Right lung (tissue), 5 donors: ENCODE results near the gene MRGPRE. TPM values are rescaled to one million over a fixed set of nuclear protein-coding genes. Genes with fewer than 3 reads are reported as not detected.

ENCODE experiments used
- DNase-seq, 2 donors: peaks; one replicate each; pipeline ENCODE4 v3.0.0-alpha.2; 2013
- polyA plus RNA-seq, 5 donors: library from polyadenylated mRNA; unstranded; fragments of 120-200 nt; gene quantifications; one replicate each; pipeline versions ENCODE4 v1.2.1 to v1.2.3, GENCODE V29; 2013; ENCODE audit warnings: inconsistent platforms in 1 of 5, low replicate concordance in 1 of 5; ENCODE audit not compliant: insufficient read length in 5 of 5, insufficient read depth in 1 of 5

Gene MRGPRE
- polyA plus RNA-seq, 5 donors, result 0.17 TPM; not detected in 4

- DNase-seq, result no peak
Measured at GRCh38 chr11:3196161-3197043, 35.8 kb downstream of the MRGPRE start.

GRCh38 chr11:3195251-3196160, 36.7 kb downstream of the MRGPRE start:
- DNase-seq, result no peak

- DNase-seq, result no peak
Measured at GRCh38 chr11:3194016-3194816, 38.0 kb downstream of the MRGPRE start.

- DNase-seq, result no peak
Measured at GRCh38 chr11:3193373-3194015, 38.7 kb downstream of the MRGPRE start.

- DNase-seq, result no peak
Measured at GRCh38 chr11:3192511-3193372, 39.5 kb downstream of the MRGPRE start.

- no peak for DNase-seq
Measured at GRCh38 chr11:3191586-3192324, 40.5 kb downstream of the MRGPRE start.

GRCh38 chr11:3190600-3190999, 41.6 kb downstream of the MRGPRE start:
- no peak for DNase-seq

- no peak for DNase-seq
Measured at GRCh38 chr11:3189886-3190583, 42.2 kb downstream of the MRGPRE start.

GRCh38 chr11:3189196-3189843, 42.9 kb downstream of the MRGPRE start:
- DNase-seq, result no peak

- no peak for DNase-seq
Measured at GRCh38 chr11:3188496-3189195, 43.6 kb downstream of the MRGPRE start.

GRCh38 chr11:3186166-3186953, 45.9 kb downstream of the MRGPRE start:
- no peak for DNase-seq

- DNase-seq, result no peak
Measured at GRCh38 chr11:3184732-3185347, 47.4 kb downstream of the MRGPRE start.

GRCh38 chr11:3183523-3183922, 48.7 kb downstream of the MRGPRE start:
- no peak for DNase-seq

GRCh38 chr11:3182462-3182852, 49.8 kb downstream of the MRGPRE start:
- DNase-seq, result no peak

GRCh38 chr11:3181725-3182461, 50.3 kb downstream of the MRGPRE start:
- DNase-seq, result no peak

GRCh38 chr11:3180869-3181268, 51.3 kb downstream of the MRGPRE start:
- no peak for DNase-seq
